Transverse colon (tissue), 4 donors: ENCODE data around the gene DAB2IP.

Experiments
- CTCF ChIP-seq, 5 experiments: fragments of 200-600 bp in 3 of 5; fragments of 450-650 bp in 2 of 5; sonication (generic) in 3 of 5; IDR thresholded peaks; 1 replicate in 2 of 5; 2 replicates in 3 of 5; pipeline ENCODE4 v1.5.1; 2016 to 2017; ENCODE audit warnings: antibody characterized with exemption in 5 of 5, inconsistent platforms in 3 of 5, mild to moderate bottlenecking in 2 of 5, moderate library complexity in 1 of 5
- POLR2A ChIP-seq: fragments of 450-650 bp; IDR thresholded peaks from one replicate; pipeline ENCODE4 v1.6.1; 2016; ENCODE audit warnings: antibody characterized with exemption, mild to moderate bottlenecking, moderate library complexity
- POLR2AphosphoS5 ChIP-seq, 3 donors: sonication (generic); formaldehyde crosslinking; IDR thresholded peaks; one replicate each; pipeline ENCODE4 v1.6.1; 2016; ENCODE audit warnings: antibody characterized with exemption in 3 of 3

GRCh38 chr9:121807823-121808278 lies 156.4 kb downstream of the DAB2IP start:
- TF ChIP-seq CTCF (IDR thresholded peaks at IDR 0.05) (no peak), POLR2AphosphoS5 (IDR thresholded peaks at IDR 0.05) (no peak), POLR2A (no peak)
